ENCODE results near the gene CNNM4.

DNA sequence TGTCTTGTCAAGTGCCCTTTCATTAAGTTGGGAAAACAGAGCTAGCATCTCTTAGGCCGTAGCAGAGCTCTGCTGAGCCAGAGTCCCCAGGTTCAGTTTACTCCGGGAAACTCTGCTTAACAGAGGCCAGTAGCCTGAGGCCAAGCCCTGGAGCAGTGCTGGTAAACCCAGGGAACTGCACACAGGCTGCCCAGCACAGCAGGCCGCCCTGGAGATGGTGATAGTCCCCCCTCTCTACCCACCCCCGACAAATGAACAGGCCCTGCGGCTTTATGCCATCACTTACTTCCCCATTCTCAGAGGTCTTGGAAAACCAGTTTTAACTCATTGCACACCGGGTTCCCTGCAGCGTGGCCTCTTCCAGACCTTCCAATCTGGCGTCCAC lies 3.5 kb downstream of the CNNM4 start:
- TF ChIP-seq POLR2A (IDR thresholded peaks at IDR 0.05; ENCODE audit: low read depth, low read length) = no peak
- TF ChIP-seq TAF1 (IDR thresholded peaks at IDR 0.05; ENCODE audit: borderline replicate concordance, low read depth, low read length) = no peak
- TF ChIP-seq POLR2AphosphoS5 (IDR thresholded peaks at IDR 0.05; ENCODE audit: low read depth, low read length) = no peak

Measured in GM12892 (cell line).